Neural cell (in vitro differentiated cells): ENCODE results near the gene AATK.

Source experiments
- POLR2AphosphoS5 ChIP-seq: IDR thresholded peaks from 2 replicates; pipeline ENCODE4 v1.6.1; 2012
- TF ChIP-seq, protein P1 (sequence below): fragments of 450-650 bp; IDR thresholded peaks from 2 replicates; pipeline ENCODE4 v1.5.1; 2014; ENCODE audit warnings: antibody characterized with exemption, mild to moderate bottlenecking, moderate library complexity; ENCODE audit not compliant: poor library complexity, severe bottlenecking

DNA sequence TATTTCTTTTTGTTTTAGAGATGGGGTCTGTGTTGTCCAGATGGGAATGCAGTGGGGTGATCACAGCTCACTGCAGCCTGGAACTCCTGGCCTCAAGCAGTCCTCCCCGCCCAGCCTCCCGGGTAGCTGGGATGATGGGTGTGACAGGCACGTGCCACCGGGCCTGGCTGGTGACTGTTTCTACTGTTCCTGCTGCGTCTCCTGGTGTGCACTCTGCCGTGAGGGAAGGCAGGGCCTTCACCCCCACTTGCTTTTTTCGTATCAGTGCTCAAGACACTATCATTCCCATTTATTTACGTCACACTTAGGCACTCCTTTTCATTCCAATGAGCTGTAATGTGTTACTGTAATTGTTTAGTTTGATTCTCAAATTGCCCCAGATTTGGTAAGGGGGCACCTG lies 26.0 kb downstream of the AATK start:
- TF ChIP-seq, protein P1, sequence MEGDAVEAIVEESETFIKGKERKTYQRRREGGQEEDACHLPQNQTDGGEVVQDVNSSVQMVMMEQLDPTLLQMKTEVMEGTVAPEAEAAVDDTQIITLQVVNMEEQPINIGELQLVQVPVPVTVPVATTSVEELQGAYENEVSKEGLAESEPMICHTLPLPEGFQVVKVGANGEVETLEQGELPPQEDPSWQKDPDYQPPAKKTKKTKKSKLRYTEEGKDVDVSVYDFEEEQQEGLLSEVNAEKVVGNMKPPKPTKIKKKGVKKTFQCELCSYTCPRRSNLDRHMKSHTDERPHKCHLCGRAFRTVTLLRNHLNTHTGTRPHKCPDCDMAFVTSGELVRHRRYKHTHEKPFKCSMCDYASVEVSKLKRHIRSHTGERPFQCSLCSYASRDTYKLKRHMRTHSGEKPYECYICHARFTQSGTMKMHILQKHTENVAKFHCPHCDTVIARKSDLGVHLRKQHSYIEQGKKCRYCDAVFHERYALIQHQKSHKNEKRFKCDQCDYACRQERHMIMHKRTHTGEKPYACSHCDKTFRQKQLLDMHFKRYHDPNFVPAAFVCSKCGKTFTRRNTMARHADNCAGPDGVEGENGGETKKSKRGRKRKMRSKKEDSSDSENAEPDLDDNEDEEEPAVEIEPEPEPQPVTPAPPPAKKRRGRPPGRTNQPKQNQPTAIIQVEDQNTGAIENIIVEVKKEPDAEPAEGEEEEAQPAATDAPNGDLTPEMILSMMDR, result no peak
- TF ChIP-seq POLR2AphosphoS5, result no peak
